ENCODE measurements around the gene HEPACAM.

The HEPACAM gene

GRCh38 chr11:124943254-124943616, 7.4 kb upstream of the HEPACAM start:
- DNase-seq (ENCODE audit: low read depth in 2 of 2), result no peak

- no peak for DNase-seq (ENCODE audit: low read depth in 2 of 2)
Measured at GRCh38 chr11:124942466-124943253, 6.8 kb upstream of the HEPACAM start.

DNA sequence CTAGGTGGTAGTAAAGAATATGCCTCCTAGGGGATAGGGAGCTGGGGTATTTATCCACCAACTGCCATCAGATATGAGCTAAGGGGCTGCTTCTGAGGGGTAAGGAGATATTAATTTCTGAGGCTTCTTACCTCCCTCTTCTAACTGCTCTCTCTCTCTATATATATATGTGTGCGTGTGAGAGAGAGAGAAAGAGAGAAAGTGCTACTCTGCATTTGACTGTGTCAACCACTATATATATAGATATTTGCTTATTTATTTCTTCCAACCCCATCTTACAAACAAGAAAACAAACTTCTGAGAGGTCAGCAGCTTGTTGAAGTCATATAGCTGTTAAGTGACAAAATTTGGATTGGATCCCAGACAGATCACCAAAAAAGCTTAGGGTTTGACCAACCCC, 5.9 kb upstream of the HEPACAM start:
- no peak for DNase-seq (ENCODE audit: low read depth in 2 of 2)

DNA sequence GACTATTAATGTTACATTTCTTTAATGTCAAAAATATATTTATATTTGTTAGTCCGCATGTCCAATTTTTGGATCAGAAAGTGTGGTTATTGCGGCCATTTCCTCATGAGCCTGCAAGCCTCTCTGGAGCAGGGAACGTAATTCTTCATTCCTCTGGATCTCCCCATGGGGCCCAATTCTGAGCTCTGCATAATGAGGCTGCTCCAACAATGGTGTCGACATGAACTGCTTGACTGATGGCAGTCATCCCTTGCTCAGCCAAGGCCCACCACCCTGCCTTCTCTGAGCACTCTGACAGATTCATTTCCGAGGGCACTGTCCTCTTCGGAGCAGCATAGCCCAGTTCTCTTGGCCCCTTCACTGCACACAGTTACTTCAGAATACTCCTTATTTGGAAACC, 3.1 kb upstream of the HEPACAM start:
- no peak for DNase-seq (ENCODE audit: low read depth in 2 of 2)

- DNase-seq (ENCODE audit: low read depth in 2 of 2), result no peak
Measured at GRCh38 chr11:124938206-124938765, 2.4 kb upstream of the HEPACAM start.

GRCh38 chr11:124937336-124937935, 1.6 kb upstream of the HEPACAM start:
- no peak for DNase-seq (ENCODE audit: low read depth in 2 of 2)

DNA sequence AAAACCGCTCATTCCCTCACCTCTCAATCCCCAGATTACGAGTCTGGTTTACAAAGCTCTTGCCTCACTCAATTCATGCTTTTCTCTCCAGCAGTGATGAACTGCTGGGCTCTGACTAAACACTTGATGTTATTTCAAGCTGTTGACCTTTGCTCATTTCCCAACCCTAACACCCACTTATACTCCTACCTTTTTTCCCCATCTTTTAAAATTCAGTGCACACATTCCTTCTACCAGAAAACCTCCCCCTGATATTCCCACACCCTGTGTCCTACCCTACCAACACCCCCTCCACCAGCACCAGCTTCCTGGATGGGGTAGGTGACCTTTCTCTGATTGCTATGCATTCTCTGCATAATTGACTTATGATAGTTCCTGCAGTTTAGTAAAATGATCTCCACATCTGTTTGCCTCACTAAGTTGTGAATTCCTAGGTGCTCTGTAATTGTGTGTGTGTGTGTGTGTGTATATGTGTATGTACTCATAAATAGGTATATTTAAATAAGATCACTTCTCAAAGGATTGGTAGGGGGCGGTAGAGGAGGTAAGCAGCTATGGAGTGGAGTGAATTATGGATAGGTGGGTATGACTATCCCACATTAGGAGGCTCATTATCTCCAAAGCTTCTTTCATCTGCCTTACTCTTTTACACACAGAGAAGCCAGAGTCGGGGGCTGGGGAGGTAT, 842 bp downstream of the HEPACAM start:
- DNase-seq (ENCODE audit: low read depth in 2 of 2), result no peak

- DNase-seq (ENCODE audit: low read depth in 2 of 2), result no peak
Measured at GRCh38 chr11:124930799-124931198, 5.0 kb downstream of the HEPACAM start.

DNA sequence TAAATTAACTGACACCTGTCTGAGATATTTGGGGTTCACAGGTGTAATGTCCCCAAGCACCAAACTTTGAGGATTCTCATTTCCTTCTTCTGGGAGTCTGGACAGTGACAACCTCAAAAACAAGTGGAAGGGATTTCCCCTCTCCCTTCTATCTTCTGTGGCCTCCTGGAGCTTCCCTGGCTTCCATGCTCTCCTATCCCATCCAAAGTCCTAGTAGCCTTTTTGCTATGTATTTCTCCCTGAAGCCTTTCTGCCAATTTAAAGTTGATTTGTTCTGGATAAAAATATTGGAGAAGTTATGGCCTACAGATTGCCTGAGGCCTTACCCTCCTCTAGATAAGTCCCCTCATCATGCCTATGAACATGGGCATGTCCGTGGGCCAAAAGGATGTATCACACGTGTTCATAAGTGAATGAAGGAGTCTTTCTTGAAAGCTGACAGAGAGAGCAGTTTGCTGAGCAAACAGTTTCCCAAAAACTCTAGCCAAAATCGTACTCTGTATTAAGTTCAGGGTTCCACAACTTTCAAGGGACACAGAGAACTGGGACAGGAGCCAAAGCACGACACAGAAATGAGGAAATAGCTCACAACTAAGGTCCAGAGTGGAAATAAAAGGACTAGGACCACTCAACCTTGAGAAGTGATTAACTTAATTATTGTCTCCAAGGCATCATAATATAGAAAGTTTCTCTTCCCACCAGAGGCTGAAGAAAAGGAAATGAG, 6.7 kb downstream of the HEPACAM start:
- no peak for DNase-seq (ENCODE audit: low read depth in 2 of 2)

DNA sequence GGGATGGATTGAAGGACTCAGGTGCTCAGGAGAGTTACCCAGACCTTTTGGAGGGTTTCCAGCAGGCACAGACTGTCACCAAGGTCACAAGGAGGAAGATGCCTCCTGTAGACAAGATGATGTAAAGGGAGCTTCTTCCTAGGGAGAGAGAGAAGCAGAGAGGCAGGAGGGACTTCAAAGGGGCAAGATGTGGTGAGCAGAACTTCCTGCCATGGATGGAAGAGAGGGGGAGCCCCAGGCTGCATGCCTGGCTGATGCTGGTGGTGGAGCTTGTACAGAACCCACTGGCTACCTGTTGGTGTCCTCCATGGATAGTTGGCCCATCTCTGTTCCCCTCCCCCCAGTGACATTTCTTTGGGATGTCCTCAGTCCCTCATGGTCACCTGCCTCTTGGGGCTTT, 12.6 kb downstream of the HEPACAM start:
- DNase-seq (ENCODE audit: low read depth in 2 of 2), result no peak

DNA sequence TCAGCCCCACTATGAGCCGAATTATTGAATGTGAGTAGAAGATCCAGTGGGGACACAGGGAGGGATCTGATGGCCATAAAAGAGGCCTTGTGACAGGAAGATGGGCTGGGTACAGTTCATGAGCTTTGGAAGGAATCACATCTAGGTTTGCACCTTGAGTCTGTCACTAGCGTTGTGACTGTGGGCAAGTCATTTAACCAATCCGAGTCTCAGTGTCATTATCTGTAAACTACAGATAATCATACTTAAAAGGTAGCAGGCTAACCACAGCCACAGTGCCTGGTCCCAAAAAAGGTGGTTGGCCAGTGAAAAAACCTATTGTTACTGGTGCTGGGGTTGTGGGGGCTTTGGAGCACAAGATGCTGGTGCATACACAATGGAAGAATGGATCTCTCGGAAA, 13.0 kb downstream of the HEPACAM start:
- no peak for DNase-seq (ENCODE audit: low read depth in 2 of 2)

DNA sequence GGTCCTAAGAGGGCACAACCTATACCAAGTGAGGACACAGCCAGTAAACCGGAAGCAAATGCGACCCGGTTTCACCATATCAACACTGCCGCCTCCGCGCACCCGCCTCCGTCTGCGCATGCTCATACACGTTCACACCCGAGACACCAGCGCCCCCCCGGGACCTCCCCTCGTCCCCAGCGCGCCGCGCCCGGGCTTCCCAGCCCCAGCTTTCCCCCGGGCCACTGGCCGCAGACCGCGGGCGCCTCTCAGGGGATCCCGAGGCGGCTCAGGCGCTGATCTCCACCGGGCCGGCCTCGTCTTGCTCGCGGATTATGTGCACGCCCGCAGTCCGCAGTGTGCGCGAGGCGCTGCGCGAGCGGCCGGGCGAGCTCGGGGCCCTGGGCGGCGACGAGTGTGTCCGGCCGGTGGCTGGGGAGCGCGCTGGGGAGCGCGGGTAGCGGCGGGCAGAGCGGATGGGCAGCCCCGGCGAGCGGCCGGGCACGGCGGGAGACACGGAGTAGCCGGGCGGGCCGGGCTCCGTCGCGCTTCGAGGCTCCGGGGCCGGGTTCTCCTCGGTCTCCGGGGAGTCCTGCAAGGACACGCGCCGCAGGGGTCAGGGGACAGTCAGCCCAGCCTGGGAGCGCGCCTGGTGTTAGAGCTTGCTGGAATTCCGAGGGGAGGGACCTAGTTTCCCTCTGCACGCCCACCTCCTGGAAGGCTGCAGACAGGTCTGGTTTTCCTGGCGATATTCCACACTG, 14.8 kb downstream of the HEPACAM start:
- peak; percentile 61 for DNase-seq (ENCODE audit: low read depth in 2 of 2)

DNA sequence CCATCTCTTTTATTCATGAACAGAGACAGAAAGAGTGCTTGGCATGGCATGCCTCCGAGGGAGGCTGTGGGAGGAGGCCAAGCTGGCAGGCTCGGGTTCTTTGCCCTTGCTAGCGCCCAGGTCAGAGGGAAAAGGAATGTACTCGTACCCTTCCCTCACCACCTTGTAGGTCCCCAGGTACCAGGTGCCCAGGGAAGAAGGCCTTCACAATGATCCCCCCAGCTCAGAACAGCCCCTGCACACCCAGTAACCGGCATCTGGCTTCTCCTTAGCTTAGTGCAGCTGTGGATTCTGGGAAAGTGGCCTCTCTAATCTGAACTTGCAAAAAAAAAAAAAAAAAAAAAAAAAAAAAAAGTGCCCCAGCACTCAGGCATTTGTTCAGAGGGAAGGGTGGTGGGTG, 15.5 kb downstream of the HEPACAM start:
- DNase-seq (ENCODE audit: low read depth in 2 of 2), result no peak

DNA sequence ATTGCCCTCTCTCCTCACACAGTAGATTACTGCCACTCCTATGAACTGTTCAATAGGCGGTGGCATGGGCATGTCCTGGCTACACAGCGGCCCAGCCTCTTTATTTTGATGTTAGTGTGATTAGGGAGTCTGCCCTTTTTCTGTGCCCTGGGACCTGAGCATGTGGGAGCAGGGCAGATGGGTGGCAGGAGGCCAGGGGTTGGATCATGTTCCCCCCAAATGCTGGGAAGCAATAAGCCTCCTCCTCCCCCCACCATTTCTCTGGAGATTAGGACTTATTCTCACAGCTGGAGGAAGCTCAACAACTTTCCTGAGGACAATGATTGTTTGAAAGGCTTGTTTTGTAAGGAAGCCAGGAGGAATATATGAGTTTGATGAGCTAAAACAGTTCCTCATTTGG, 15.9 kb downstream of the HEPACAM start:
- DNase-seq (ENCODE audit: low read depth in 2 of 2), result no peak

GRCh38 chr11:124918950-124919349, 16.9 kb downstream of the HEPACAM start, which contains the start of gene HEPN1:
Gene HEPN1 (plus strand): TSS chr11:124919250.
- DNase-seq (ENCODE audit: low read depth in 2 of 2), result no peak

GRCh38 chr11:124917115-124917637, 18.7 kb downstream of the HEPACAM start:
- DNase-seq (ENCODE audit: low read depth in 2 of 2), result no peak

DNA sequence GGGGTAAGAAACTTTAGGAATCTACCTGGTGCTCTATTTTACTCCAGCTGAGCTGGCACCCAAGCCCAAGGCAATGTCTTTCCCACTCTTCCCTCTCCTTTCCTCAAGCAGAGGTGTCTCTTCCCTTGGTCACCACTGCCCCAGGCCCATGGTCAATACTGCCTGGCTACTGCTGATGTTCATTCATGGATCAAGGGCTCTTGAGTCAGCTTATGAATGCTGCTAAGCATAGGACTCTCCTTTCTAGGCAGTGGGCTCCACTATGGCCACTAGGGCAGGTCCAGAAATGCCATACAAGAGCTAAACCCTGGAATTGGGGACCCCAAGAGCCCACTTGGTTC, 19.5 kb downstream of the HEPACAM start:
- no peak for DNase-seq (ENCODE audit: low read depth in 2 of 2)

DNA sequence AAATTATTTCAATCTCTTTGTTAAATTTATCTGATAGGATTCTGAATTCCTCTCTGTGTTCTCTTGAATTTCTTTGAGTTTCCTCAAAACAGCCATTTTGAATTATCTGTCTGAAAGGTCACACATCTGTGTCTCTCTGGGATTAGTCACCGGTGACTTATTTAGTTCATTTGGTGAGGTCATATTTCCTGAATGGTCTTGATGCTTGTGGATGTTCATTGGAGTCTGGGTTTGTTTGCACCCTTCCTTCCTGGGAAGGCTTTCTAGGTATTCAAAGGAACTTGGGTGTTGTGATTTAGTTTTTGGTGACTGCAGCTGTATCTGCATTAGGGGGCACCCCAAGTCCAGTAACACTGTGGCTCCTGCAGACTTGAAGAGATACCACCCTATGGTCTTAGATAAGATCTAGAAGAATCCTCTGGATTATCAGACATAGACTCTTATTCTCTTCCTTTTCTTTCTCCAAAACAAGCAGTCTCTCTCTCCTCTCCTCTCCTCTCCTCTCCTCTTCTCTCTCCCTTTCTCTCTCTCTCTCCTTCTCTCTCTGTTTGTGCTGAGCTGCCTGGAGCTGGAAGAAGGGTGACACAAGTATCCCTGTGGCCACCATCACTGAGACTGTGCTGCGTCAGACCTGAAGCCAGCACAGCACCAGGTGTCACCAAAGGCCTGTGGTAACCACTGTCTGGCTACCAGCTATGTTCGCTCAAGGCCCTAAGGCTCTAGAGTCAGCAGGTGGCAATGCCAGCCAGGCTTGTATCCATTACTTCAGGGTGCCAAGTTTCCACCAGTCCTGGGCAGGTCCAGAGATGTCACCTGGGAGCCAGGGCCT, 20.1 kb downstream of the HEPACAM start:
- no peak for DNase-seq (ENCODE audit: low read depth in 2 of 2)

- no peak for DNase-seq (ENCODE audit: low read depth in 2 of 2)
Measured at GRCh38 chr11:124902616-124903015, 33.2 kb downstream of the HEPACAM start.

GRCh38 chr11:124900464-124900863, 35.4 kb downstream of the HEPACAM start:
- no peak for DNase-seq (ENCODE audit: low read depth in 2 of 2)
